Stimulated activated CD4-positive, alpha-beta T cell treated with anti-CD3 and anti-CD28 coated beads, Interleukin-1b, Interleukin-23, amount 100 ng/mL, for 24 hours (primary cell): ENCODE data around the gene CTSA.
"Not testable (repeated sequence)": the region's sequence is repeated elsewhere in the genome, so short reads cannot be mapped to it uniquely, and the experiment has no call there.

Source experiments
- DNase-seq, 4 experiments: peaks; one replicate each; pipeline ENCODE4 v3.0.0-alpha.2; 2020; ENCODE audit warnings: low read depth in 4 of 4, low spot score in 1 of 4

Gene CTSA

GRCh38 chr20:45917790-45918141 lies 26.6 kb downstream of the CTSA start:
- DNase-seq: no peak

- no peak for DNase-seq
These were observed 27.1 kb downstream of the CTSA start for GRCh38 chr20:45918182-45918737.

- no peak for DNase-seq
These were observed 27.8 kb downstream of the CTSA start for GRCh38 chr20:45918779-45919537.

- no peak for DNase-seq
These were observed 28.6 kb downstream of the CTSA start for GRCh38 chr20:45919542-45920399.

GRCh38 chr20:45920462-45921336 lies 29.6 kb downstream of the CTSA start:
- DNase-seq: no peak

GRCh38 chr20:45921337-45922189 lies 30.4 kb downstream of the CTSA start:
- no peak for DNase-seq

- DNase-seq: no peak
These were observed 33.5 kb downstream of the CTSA start for GRCh38 chr20:45924391-45925261.

DNA sequence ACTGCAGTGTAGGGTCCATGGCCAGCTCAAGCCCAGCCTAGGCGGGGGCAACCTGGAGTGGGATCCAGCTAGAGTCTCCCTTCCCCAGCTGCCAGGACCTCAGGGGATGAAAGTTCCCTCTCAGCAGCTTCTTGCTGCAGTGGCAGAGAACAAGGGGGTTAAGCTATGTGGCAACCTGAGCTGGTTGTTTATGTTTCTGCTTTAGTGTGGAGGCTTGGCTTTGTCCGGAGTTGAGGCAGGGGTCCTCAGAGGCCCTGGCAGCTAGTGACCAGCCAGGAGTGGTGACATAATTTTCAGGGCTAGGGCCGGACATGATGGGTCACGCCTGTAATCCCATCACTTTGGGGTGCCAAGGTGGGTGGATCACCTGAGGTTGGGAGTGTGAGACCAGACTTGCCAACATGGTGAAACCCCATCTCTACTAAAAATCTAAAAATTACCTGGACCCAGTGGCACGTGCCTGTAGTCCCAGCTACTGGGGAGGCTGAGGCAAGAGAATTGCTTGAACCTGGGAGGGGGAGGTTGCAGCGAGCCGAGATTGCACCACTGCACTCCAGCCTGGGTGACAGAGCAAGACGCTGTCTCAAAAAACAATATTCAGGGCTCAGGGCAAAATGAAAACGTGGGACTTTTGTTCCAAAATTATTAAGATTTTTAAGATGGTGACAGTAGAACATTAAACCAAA lies 34.8 kb downstream of the CTSA start:
- no peak for DNase-seq

DNA sequence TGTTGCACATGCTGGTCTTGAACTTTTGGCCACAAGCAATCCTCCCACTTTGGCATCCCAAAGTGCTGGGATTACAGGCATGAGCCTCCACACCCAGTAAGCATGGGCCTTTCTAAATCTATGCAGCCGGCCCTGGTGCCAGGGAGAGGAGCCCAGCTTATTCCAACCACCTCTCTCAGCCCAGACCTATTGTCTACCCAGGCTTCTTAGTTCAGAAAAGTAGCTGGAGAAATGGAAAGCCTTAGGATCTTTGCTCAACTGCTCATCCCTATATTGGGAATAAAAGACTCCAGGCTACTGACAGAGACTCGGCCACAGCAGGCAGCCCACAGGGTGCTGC lies 35.6 kb downstream of the CTSA start:
- DNase-seq: no peak

GRCh38 chr20:45927071-45927878 lies 36.1 kb downstream of the CTSA start:
- DNase-seq: no peak

DNA sequence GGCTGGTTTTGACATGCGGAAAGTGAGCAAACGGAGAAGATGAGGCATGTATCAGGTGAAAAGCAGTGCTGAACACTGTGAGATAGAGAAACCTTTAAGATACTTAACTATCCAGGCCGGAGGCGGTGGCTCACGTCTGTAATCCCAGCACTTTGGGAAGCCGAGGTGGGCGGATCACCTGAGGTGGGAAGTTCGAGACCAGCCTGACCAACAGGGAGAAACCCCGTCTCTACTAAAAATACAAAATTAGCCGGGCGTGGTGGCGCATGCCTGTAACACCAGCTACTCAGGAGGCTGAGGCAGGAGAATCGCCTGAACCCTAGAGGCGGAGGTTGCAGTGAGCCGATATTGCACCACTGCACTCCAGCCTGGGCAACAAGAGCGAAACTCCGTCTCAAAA lies 40.5 kb downstream of the CTSA start:
- DNase-seq: not testable (repeated sequence)

DNA sequence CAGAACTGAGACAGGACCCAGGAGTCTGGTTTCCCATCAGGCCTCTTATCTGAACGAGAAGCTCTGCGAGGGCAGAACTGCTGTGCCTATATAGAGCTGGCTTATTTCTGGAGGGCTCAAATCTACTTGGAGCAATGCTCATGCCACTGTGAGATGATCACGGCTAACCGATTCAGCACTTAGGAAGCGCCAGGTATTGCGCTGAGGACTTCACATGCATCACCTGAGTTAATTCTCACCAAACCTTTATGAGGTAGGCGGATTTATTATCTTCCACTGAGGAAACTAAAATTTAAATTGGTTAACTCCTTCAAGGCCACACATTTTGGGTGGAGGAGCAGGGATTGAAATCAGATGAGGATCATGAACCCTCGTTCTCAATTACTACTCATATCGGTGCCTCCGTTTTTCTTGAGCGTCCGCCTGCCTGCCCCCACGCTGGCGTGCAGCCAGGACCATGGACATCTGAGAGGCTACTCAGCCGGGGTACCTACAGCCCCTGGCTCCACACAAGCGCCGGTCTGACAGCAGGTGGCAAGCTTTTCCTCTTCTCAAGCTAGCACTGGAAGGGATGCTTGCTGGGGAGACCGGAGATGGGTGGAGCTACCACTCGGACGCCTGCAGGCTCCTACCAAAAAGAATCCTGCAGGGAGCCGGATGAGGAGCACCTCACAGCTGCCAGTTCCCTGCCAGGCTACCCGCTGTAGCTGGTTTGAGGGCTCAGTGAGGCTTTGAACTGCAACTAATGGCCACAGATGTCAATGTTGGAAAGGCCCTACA lies 42.3 kb downstream of the CTSA start:
- peak in 3 of 4 experiments; percentile 25 to 54 (median 41) for DNase-seq

DNA sequence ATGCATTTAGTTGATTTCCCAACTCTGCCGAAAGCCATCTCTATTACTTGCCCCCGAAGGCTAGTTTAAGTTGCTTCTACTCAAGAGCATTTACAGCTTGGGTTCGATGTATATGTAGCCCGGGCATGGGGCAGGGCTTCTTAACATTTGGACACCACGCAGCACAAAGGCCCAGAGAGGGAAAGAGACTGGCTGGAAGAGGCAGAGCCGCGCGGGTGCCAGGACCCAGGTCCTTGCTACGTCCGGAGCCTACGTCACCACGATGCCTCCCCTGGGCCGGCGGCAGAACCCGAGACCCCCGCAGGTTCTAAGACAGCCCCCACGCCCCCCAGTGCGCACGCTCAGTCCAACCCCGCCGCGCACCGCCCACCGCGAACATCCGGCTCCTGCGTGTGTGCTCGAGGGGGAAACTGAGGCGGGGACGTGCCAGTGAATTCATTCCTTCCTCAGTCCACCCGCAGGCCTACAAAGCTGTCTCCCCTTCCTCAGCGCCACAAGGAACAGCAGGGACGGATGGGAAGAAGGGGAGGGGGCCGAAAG lies 43.0 kb downstream of the CTSA start:
- peak in 1 of 4 experiments; percentile 17 for DNase-seq

DNA sequence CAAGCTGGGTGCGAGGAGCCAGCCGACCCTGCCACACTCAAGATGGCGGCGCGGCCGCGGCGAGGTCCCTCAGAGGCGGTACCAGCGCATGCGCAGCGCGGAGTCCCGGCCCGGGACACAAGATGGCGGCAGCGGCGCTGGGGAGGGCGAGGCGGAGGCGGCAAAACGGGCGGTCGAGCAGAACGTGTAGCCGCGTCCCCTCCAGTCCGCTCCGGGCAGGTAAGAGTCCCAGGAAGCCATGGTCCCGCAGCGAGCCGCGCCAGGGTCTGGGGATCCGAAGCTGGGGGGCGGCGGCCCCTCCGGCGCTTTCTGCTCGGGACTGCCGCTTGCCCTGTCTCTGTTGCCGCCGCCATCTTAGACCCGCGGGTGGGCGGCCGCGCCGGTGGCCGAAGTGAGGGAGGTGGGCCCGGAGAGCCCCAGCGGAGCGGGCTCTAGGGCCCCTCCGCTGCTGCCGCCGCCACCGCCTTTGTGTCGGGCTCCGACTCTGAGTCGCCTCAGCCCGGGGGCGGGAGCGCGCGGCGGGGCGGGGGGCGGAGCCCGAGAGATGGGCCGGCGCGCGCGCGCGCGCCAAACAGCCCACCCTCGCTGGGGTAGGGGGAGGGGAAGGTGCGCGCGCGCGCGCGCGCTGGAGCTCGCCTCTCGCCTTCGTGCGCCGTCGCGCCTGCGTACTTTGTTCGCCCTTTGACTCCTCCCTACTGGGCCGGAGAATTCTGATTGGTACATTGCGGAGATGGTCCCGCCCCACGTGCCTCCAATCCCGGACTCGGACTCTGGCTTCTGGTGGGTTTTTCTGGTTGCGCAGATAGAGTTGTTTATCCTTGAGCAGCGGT lies 43.7 kb downstream of the CTSA start, which contains the start of gene PCIF1:
Gene PCIF1 (plus strand): TSS at position 98 of the 830 bp plus-strand sequence. CDS start 4,317 bp downstream, outside the sequence.
- DNase-seq: peak; percentile 90 to 98 (median 96)

- no peak for DNase-seq
These were observed 44.4 kb downstream of the CTSA start for GRCh38 chr20:45935416-45936046.
